ENCODE data around the gene SPEF1.

SPEF1 gene

GRCh38 chr20:3759316-3759823, 21.9 kb downstream of the SPEF1 start:
- Histone ChIP-seq H3K4me3 (no peak overlapping the region), H3K9me3 (no peaks in the 10 kb centered on the region), H3K36me3 (replicated peaks) (peaks cover 28% of the 10 kb centered on the region), H3K4me1 (no peaks in the 10 kb centered on the region), H3K27me3 (ENCODE audit: low read depth) (no peaks in the 10 kb centered on the region)
- no peak for DNase-seq (ENCODE audit: low spot score in 2 of 2)
- in situ Hi-C loops (cut with MboI; ENCODE audit: low sequenced_read_pairs): no loop called here

DNA sequence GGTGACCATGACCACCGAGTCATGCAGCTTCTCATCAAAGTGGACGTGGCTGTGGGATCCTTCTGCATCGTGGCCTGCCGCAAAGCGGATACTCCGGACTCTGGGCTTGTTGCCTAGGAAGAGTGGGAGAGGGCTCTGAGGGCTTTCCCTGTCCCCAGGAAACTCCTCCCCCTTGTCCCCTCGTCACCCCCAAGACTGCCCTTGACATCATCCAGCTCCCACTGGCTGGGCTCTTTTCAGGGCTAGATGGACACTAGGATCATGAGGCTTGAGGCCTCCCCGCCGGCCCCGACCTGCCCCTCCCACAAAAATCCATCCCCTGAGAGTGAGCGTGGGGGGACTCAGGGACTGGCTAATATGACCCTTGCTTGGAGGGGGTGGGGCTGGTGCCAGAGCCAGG, 22.7 kb downstream of the SPEF1 start:
- in situ Hi-C loops (cut with MboI; ENCODE audit: low sequenced_read_pairs): no loop called here
- H3K4me1 ChIP-seq: no peaks in the 10 kb centered on the region
- no peaks in the 10 kb centered on the region for H3K9me3 ChIP-seq
- no peak for DNase-seq (ENCODE audit: low spot score in 2 of 2)
- H3K36me3 ChIP-seq (replicated peaks): peaks cover 28% of the 10 kb centered on the region
- H3K4me3 ChIP-seq: no peak overlapping the region
- H3K27me3 ChIP-seq (ENCODE audit: low read depth): no peaks in the 10 kb centered on the region

GRCh38 chr20:3757268-3757667, 24.0 kb downstream of the SPEF1 start:
- no peaks in the 10 kb centered on the region for H3K9me3 ChIP-seq
- H3K4me1 ChIP-seq: no peaks in the 10 kb centered on the region
- no peak for DNase-seq (ENCODE audit: low spot score in 2 of 2)
- peaks cover 28% of the 10 kb centered on the region for H3K36me3 ChIP-seq (replicated peaks)
- in situ Hi-C loops (cut with MboI; ENCODE audit: low sequenced_read_pairs): no loop called here
- H3K4me3 ChIP-seq: no peak overlapping the region
- H3K27me3 ChIP-seq (ENCODE audit: low read depth): no peaks in the 10 kb centered on the region

- Histone ChIP-seq H3K4me3 (no peak overlapping the region), H3K9me3 (no peaks in the 10 kb centered on the region), H3K27me3 (ENCODE audit: low read depth) (no peaks in the 10 kb centered on the region), H3K4me1 (no peaks in the 10 kb centered on the region), H3K36me3 (replicated peaks) (peaks cover 22% of the 10 kb centered on the region)
- no peak for DNase-seq (ENCODE audit: low spot score in 2 of 2)
- in situ Hi-C loops (cut with MboI; ENCODE audit: low sequenced_read_pairs): no loop called here
Measured at GRCh38 chr20:3755814-3756480, 25.3 kb downstream of the SPEF1 start.

DNA sequence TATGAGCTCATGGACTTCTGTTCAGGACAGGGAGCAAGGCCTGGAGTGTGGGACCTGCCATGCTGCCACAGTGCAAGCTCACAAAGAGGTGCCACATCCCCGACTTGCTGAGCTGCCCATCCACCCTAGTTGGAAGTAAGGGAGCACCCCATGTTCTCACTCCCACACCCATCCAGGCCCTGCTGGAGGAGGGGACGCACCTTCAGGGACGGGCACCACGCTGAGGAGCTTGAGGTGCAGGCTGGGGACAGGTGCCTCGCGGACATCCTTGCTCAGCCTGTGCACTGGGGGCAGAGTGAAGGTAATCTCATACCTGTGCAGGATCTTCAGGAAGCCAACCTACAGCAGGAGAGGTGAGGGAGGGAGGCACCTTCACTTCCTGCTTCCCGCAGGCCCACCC, 26.0 kb downstream of the SPEF1 start:
- DNase-seq (ENCODE audit: low spot score in 2 of 2): no peak
- in situ Hi-C loops (cut with MboI; ENCODE audit: low sequenced_read_pairs): no loop called here
- H3K4me3 ChIP-seq: no peak overlapping the region
- H3K4me1 ChIP-seq: no peaks in the 10 kb centered on the region
- no peaks in the 10 kb centered on the region for H3K27me3 ChIP-seq (ENCODE audit: low read depth)
- no peaks in the 10 kb centered on the region for H3K9me3 ChIP-seq
- peaks cover 22% of the 10 kb centered on the region for H3K36me3 ChIP-seq (replicated peaks)

- in situ Hi-C loops (cut with MboI; ENCODE audit: low sequenced_read_pairs): no loop called here
- Histone ChIP-seq H3K9me3 (no peaks in the 10 kb centered on the region), H3K4me3 (no peak overlapping the region), H3K36me3 (replicated peaks) (peaks cover 22% of the 10 kb centered on the region), H3K27me3 (ENCODE audit: low read depth) (no peaks in the 10 kb centered on the region), H3K4me1 (no peaks in the 10 kb centered on the region)
- DNase-seq (ENCODE audit: low spot score in 2 of 2): no peak
Measured at GRCh38 chr20:3754276-3754630, 27.0 kb downstream of the SPEF1 start.

DNA sequence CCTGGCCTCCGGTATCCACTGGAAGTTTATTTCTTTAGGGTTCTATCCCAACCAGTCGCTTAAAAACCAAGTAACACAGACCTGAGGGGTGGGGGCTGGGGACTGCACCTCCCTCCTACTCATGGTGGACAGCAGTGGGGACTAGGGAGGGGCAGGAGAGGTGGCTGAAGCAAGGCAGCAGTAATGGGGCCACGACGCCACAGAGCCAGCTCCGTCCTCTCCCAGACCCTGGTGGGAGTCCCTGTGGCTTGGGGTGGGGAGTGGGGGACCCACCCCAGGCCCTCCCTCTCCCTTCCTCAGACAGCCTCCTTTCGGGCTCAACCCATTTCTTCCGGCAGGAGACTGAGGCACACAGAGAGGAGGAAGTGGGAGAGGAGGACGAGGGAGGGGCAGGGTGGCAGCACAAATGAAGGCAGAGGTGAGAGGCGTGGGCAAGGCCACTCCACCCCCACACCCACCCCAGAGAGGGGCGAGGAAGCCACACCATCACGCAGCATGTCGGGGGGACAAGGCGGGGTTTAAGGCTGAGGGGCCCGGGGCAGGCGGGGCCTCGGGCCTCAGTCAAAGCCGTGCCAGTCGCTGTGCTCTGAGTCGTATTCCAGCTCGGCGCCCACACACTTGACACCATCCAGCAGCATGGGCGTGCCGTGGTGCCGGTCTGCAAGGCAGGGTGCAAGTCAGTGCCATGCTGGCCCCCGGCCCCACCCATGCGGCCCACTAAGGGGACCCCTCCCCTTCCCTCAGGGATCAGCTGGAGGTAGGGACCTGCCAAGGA, 27.6 kb downstream of the SPEF1 start:
- peaks cover 17% of the 10 kb centered on the region for H3K36me3 ChIP-seq (replicated peaks)
- H3K27me3 ChIP-seq (ENCODE audit: low read depth): no peaks in the 10 kb centered on the region
- H3K9me3 ChIP-seq: no peaks in the 10 kb centered on the region
- DNase-seq (ENCODE audit: low spot score in 2 of 2): no peak
- in situ Hi-C loops (cut with MboI; ENCODE audit: low sequenced_read_pairs): no loop called here
- H3K4me1 ChIP-seq: no peaks in the 10 kb centered on the region
- no peak overlapping the region for H3K4me3 ChIP-seq

GRCh38 chr20:3753098-3753497, 28.1 kb downstream of the SPEF1 start:
- DNase-seq (ENCODE audit: low spot score in 2 of 2): peak; percentile 40 to 70
- Histone ChIP-seq H3K36me3 (replicated peaks) (peaks cover 12% of the 10 kb centered on the region), H3K9me3 (no peaks in the 10 kb centered on the region), H3K4me3 (no peak overlapping the region), H3K27me3 (ENCODE audit: low read depth) (no peaks in the 10 kb centered on the region), H3K4me1 (no peaks in the 10 kb centered on the region)
- in situ Hi-C loops (cut with MboI; ENCODE audit: low sequenced_read_pairs): no loop called here

DNA sequence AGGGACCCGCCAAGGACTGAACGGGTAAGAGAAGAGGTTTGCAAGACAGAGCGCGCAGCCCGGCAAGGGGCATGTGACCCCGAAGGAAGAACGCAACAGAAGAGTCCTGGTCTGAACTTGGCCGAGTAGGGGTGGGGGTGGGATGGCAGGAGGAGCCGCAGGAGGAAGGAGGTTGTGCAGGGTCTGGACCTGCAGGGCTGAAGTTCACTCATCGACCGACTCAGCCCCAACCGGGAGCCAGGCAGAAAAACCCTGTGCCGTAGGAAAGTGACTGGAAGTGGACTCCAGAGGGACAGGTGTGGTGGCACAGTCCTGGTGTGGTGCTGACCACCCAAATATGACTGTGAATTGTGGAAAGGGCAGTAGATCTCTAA, 28.9 kb downstream of the SPEF1 start:
- no peak for DNase-seq (ENCODE audit: low spot score in 2 of 2)

GRCh38 chr20:3751675-3752385, 29.4 kb downstream of the SPEF1 start:
- in situ Hi-C loops (cut with MboI; ENCODE audit: low sequenced_read_pairs): no loop called here
- Histone ChIP-seq H3K9me3 (no peaks in the 10 kb centered on the region), H3K36me3 (replicated peaks) (peaks cover 4% of the 10 kb centered on the region), H3K27me3 (ENCODE audit: low read depth) (no peaks in the 10 kb centered on the region), H3K4me3 (no peak overlapping the region), H3K4me1 (no peaks in the 10 kb centered on the region)
- no peak for DNase-seq (ENCODE audit: low spot score in 2 of 2)

More for the DNA sequence above, 28.9 kb downstream of the SPEF1 start:
- in situ Hi-C loops (cut with MboI; ENCODE audit: low sequenced_read_pairs): no loop called here
- Histone ChIP-seq H3K4me1 (no peaks in the 10 kb centered on the region), H3K27me3 (ENCODE audit: low read depth) (no peaks in the 10 kb centered on the region), H3K4me3 (no peak overlapping the region), H3K9me3 (no peaks in the 10 kb centered on the region), H3K36me3 (replicated peaks) (peaks cover 6% of the 10 kb centered on the region)

- in situ Hi-C loops (cut with MboI; ENCODE audit: low sequenced_read_pairs): no loop called here
- H3K4me1 ChIP-seq: no peaks in the 10 kb centered on the region
- no peaks in the 10 kb centered on the region; the same call in none of the 2 replicates for H3K36me3 ChIP-seq (replicated peaks)
- no peaks in the 10 kb centered on the region for H3K27me3 ChIP-seq (ENCODE audit: low read depth)
- H3K4me3 ChIP-seq: no peak overlapping the region
- H3K9me3 ChIP-seq: no peaks in the 10 kb centered on the region
- DNase-seq (ENCODE audit: low spot score in 2 of 2): no peak
Measured at GRCh38 chr20:3751305-3751674, 30.0 kb downstream of the SPEF1 start.

DNA sequence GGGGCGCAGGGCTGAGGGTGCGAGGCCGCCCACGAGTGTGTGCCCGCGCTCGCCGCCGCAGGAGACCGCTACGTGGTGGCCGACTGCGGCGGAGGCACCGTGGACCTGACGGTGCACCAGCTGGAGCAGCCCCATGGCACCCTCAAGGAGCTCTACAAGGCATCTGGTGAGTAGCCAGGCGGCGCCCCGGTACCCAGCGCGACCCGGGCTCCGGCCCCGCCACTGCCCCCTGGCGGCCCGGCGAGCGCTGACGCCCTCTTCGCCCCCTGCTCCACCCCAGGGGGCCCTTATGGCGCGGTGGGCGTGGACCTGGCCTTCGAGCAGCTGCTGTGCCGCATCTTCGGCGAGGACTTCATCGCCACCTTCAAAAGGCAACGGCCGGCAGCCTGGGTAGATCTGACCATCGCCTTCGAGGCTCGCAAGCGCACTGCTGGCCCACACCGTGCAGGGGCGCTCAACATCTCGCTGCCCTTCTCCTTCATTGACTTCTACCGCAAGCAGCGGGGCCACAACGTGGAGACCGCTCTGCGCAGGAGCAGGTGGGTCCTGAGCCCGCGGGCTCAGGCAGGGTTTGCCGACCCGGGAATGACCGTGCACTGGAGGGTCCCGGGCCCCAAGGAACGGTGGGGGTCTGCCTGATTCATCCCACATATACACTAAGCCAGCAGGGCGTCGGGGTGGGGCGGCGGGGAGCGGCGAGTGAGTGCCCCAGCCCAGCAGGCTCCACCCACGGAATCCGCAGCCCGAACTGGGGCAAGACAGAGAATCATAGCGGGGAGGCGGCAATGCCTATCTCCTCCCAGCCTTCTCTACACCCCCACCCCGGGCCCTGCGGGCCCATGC, 31.3 kb downstream of the SPEF1 start:
- Histone ChIP-seq H3K4me1 (no peaks in the 10 kb centered on the region), H3K27me3 (ENCODE audit: low read depth) (no peaks in the 10 kb centered on the region), H3K4me3 (no peak overlapping the region), H3K9me3 (no peaks in the 10 kb centered on the region), H3K36me3 (replicated peaks) (no peaks in the 10 kb centered on the region)
- in situ Hi-C loops (cut with MboI; ENCODE audit: low sequenced_read_pairs): no loop called here
- DNase-seq (ENCODE audit: low spot score in 2 of 2): no peak

GRCh38 chr20:3749087-3749688, 32.1 kb downstream of the SPEF1 start:
- H3K27me3 ChIP-seq (ENCODE audit: low read depth): no peaks in the 10 kb centered on the region
- no peak for DNase-seq (ENCODE audit: low spot score in 2 of 2)
- H3K4me3 ChIP-seq: no peak overlapping the region
- H3K36me3 ChIP-seq (replicated peaks): no peaks in the 10 kb centered on the region
- peaks cover 3% of the 10 kb centered on the region; the same call in 1 of the 2 replicates for H3K9me3 ChIP-seq
- in situ Hi-C loops (cut with MboI; ENCODE audit: low sequenced_read_pairs): no loop called here
- peaks cover 6% of the 10 kb centered on the region for H3K4me1 ChIP-seq

Measured in HAP-1 (cell line).